ENCODE measurements around the gene GRID1.
A peak's percentile ranks its signal among the peaks of the same experiment; 100 is the strongest.

DNA sequence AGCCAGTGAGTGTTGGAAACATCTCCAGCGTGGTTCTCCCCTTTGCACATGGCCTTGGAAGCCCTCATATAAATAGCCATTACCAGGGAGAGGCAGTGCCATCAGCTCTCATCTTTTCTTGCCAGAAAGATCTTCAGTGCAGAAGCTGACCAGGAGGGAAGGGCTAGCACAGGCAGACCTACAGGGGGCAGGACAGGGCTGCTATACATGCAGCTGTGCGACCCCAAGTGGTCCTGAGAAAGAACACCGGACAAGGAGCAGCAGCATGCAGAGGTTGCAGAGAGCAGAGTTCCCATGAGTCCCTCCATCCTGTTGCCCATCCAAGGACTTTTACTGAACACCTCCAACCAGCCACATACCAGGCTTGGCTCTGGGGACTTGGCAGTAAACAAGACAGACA is 17.1 kb downstream of the GRID1 start:
- TF ChIP-seq, protein P1, sequence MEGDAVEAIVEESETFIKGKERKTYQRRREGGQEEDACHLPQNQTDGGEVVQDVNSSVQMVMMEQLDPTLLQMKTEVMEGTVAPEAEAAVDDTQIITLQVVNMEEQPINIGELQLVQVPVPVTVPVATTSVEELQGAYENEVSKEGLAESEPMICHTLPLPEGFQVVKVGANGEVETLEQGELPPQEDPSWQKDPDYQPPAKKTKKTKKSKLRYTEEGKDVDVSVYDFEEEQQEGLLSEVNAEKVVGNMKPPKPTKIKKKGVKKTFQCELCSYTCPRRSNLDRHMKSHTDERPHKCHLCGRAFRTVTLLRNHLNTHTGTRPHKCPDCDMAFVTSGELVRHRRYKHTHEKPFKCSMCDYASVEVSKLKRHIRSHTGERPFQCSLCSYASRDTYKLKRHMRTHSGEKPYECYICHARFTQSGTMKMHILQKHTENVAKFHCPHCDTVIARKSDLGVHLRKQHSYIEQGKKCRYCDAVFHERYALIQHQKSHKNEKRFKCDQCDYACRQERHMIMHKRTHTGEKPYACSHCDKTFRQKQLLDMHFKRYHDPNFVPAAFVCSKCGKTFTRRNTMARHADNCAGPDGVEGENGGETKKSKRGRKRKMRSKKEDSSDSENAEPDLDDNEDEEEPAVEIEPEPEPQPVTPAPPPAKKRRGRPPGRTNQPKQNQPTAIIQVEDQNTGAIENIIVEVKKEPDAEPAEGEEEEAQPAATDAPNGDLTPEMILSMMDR (IDR thresholded peaks at IDR 0.05; ENCODE audit: low read length): peak; percentile 81
- no peak for TF ChIP-seq EZH2 (IDR thresholded peaks at IDR 0.05; ENCODE audit: borderline replicate concordance, low read length)
